Measurements from ENCODE around the gene C5. TPM values are rescaled to one million over a fixed set of nuclear protein-coding genes. Genes with fewer than 3 reads are reported as not detected.

C5 gene
- total and polyA plus RNA-seq, 9 of the 15 experiments (the other 6 are each of a cell fraction or from before 2014, with no cell fraction given) = 0.08 to 0.91 (median 0.42) TPM

DNA sequence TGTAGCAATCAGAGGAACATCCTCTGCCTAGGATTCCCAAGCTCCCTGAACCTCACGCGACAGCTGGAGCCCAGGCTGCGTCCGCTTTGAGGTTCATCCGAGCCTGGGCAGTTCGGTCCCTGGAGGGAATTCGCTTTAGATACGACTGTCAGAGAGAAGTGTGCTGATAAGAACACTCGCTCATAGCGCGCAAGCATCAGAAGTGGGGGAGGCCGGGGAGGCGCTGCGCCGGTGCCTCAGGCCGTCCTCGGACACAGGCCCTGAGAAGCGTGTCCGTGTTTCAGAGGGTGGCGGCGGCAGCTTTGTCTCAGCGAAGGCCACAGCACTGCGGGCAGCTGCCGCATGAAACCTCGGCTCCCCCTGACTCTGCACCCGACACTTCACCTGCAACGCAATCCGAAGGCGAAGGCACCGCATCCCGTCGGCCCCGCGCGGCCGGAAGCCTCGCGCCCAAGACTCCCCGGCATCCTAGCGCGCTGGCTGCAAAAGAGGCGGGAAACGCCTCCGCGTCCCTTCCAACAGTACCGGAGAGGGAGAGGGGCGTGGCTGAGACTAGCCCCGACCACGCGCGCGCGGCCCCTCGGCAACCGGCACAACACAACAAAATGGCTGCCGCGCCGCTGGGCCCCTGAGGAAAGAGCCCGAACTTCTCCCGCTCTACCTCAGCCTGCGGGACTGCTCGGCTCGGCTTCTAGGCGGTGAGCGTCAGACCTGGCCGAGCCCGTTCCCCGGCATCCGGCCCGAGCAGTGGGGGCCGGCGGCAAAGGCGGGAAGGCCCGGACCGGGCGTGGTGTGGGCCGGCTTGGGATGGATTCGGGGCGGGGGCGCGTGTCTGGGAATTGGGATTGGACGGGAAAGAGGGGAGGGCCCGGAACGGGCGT lies 24.5 kb upstream of the C5 start, which contains the start of gene CNTRL (continued):
- TF ChIP-seq, protein P1, sequence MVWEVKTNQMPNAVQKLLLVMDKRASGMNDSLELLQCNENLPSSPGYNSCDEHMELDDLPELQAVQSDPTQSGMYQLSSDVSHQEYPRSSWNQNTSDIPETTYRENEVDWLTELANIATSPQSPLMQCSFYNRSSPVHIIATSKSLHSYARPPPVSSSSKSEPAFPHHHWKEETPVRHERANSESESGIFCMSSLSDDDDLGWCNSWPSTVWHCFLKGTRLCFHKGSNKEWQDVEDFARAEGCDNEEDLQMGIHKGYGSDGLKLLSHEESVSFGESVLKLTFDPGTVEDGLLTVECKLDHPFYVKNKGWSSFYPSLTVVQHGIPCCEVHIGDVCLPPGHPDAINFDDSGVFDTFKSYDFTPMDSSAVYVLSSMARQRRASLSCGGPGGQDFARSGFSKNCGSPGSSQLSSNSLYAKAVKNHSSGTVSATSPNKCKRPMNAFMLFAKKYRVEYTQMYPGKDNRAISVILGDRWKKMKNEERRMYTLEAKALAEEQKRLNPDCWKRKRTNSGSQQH (CRISPR knock-in tag; IDR thresholded peaks at IDR 0.05) = no peak
- TF ChIP-seq ETV6 (IDR thresholded peaks at IDR 0.05; ENCODE audit: borderline replicate concordance in 1 of 2, low read depth in 2 of 2, low read length in 1 of 2) = no peak; a peak in 1 of 4 replicates
- TF ChIP-seq ETV6 (CRISPR knock-in tag; IDR thresholded peaks at IDR 0.05; ENCODE audit: borderline replicate concordance) = peak; percentile 97; the same call in 1 of the 2 replicates
- no peak for TF ChIP-seq MECOM (CRISPR knock-in tag; IDR thresholded peaks at IDR 0.05)
- TF ChIP-seq NFIX (CRISPR knock-in tag; IDR thresholded peaks at IDR 0.05; ENCODE audit: low read depth) = no peak
- no peak; the same call in 1 of the 2 replicates for TF ChIP-seq ZNF12 (CRISPR knock-in tag; IDR thresholded peaks at IDR 0.05)
- TF ChIP-seq, protein P2, sequence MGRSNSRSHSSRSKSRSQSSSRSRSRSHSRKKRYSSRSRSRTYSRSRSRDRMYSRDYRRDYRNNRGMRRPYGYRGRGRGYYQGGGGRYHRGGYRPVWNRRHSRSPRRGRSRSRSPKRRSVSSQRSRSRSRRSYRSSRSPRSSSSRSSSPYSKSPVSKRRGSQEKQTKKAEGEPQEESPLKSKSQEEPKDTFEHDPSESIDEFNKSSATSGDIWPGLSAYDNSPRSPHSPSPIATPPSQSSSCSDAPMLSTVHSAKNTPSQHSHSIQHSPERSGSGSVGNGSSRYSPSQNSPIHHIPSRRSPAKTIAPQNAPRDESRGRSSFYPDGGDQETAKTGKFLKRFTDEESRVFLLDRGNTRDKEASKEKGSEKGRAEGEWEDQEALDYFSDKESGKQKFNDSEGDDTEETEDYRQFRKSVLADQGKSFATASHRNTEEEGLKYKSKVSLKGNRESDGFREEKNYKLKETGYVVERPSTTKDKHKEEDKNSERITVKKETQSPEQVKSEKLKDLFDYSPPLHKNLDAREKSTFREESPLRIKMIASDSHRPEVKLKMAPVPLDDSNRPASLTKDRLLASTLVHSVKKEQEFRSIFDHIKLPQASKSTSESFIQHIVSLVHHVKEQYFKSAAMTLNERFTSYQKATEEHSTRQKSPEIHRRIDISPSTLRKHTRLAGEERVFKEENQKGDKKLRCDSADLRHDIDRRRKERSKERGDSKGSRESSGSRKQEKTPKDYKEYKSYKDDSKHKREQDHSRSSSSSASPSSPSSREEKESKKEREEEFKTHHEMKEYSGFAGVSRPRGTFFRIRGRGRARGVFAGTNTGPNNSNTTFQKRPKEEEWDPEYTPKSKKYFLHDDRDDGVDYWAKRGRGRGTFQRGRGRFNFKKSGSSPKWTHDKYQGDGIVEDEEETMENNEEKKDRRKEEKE (IDR thresholded peaks at IDR 0.05; ENCODE audit: borderline replicate concordance in 1 of 2, control insufficient read depth in 1 of 2, low read depth in 2 of 2, low read length in 1 of 2) = no peak
- no peak for TF ChIP-seq SNRNP70 (optimal IDR thresholded peaks at IDR 0.05; ENCODE audit: low read depth, low read length)
- peak; percentile 96 for TF ChIP-seq SREBF2 (CRISPR knock-in tag; IDR thresholded peaks at IDR 0.05)
- TF ChIP-seq ZNF121 (CRISPR knock-in tag; conservative IDR thresholded peaks at IDR 0.05) = no peak
- no peak for TF ChIP-seq ZNF75A (CRISPR knock-in tag; IDR thresholded peaks at IDR 0.05)
- no peak for TF ChIP-seq ZNF217 (CRISPR knock-in tag; IDR thresholded peaks at IDR 0.05)
- TF ChIP-seq, protein P3, sequence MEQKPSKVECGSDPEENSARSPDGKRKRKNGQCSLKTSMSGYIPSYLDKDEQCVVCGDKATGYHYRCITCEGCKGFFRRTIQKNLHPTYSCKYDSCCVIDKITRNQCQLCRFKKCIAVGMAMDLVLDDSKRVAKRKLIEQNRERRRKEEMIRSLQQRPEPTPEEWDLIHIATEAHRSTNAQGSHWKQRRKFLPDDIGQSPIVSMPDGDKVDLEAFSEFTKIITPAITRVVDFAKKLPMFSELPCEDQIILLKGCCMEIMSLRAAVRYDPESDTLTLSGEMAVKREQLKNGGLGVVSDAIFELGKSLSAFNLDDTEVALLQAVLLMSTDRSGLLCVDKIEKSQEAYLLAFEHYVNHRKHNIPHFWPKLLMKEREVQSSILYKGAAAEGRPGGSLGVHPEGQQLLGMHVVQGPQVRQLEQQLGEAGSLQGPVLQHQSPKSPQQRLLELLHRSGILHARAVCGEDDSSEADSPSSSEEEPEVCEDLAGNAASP (IDR thresholded peaks at IDR 0.05) = no peak
- TF ChIP-seq ZNF354B (CRISPR knock-in tag; IDR thresholded peaks at IDR 0.05) = no peak
- TF ChIP-seq, protein P4, sequence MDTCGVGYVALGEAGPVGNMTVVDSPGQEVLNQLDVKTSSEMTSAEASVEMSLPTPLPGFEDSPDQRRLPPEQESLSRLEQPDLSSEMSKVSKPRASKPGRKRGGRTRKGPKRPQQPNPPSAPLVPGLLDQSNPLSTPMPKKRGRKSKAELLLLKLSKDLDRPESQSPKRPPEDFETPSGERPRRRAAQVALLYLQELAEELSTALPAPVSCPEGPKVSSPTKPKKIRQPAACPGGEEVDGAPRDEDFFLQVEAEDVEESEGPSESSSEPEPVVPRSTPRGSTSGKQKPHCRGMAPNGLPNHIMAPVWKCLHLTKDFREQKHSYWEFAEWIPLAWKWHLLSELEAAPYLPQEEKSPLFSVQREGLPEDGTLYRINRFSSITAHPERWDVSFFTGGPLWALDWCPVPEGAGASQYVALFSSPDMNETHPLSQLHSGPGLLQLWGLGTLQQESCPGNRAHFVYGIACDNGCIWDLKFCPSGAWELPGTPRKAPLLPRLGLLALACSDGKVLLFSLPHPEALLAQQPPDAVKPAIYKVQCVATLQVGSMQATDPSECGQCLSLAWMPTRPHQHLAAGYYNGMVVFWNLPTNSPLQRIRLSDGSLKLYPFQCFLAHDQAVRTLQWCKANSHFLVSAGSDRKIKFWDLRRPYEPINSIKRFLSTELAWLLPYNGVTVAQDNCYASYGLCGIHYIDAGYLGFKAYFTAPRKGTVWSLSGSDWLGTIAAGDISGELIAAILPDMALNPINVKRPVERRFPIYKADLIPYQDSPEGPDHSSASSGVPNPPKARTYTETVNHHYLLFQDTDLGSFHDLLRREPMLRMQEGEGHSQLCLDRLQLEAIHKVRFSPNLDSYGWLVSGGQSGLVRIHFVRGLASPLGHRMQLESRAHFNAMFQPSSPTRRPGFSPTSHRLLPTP (IDR thresholded peaks at IDR 0.05; ENCODE audit: borderline replicate concordance, extremely low read depth, insufficient read length) = no peak
- peak; percentile 91 for TF ChIP-seq HDAC8 (tag; IDR thresholded peaks at IDR 0.05)
- TF ChIP-seq ZNF696 (CRISPR knock-in tag; conservative IDR thresholded peaks at IDR 0.05) = no peak
